SU-DHL-6 (cell line): ENCODE measurements around the gene PITPNM3.

Experiments used
- EZH2phosphoT487 ChIP-seq: fragments of 200-600 bp; sonication (generic), shearing (Covaris generic); conservative IDR thresholded peaks from 2 replicates; pipeline ENCODE4 v1.6.1; 2018; ENCODE audit warnings: mild to moderate bottlenecking, antibody characterized with exemption, low read length, moderate library complexity, mixed read lengths
- TF ChIP-seq, protein P1 (sequence below): fragments of 200-600 bp; sonication (generic); IDR thresholded peaks from one replicate; pipeline ENCODE4 v1.5.1; 2017; ENCODE audit warnings: antibody characterized with exemption, mild to moderate bottlenecking, low read length, moderate library complexity; ENCODE audit not compliant: insufficient read depth, poor library complexity, severe bottlenecking

DNA sequence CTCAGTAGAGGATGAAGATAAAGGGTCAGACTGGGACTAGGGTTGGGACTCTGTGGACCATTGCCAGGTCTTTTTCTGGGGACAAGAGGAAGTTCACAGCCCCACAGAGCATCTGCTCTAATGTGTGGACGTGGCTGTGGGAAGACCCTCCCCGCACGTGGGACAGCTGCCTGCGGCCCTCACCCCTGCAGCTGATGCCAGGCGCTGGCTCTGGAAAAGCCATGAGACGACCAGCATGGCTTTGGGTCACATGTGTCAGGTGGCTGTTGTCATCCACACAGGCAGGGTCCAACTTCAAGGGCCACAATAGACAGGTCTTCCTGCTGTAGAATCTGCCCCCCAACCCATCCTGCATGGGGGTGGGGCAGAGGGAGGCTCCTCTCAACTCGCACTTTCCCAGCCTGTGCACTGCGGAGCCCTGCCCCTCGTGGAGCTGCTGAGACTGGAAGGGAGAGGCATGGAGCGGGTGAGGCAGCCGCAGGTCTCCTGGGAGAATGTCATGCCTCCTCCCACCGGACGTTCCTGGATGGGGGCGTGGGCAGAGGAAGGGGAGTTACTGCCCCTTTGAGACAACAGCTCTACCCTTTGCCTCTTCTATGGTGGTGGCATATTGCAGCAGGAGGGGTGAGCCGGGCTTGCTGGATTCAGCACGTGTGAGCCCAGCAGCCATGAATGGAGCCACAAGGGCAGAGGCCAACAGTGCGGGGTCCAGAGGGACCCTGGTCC, 58.7 kb downstream of the PITPNM3 start:
- TF ChIP-seq, protein P1, sequence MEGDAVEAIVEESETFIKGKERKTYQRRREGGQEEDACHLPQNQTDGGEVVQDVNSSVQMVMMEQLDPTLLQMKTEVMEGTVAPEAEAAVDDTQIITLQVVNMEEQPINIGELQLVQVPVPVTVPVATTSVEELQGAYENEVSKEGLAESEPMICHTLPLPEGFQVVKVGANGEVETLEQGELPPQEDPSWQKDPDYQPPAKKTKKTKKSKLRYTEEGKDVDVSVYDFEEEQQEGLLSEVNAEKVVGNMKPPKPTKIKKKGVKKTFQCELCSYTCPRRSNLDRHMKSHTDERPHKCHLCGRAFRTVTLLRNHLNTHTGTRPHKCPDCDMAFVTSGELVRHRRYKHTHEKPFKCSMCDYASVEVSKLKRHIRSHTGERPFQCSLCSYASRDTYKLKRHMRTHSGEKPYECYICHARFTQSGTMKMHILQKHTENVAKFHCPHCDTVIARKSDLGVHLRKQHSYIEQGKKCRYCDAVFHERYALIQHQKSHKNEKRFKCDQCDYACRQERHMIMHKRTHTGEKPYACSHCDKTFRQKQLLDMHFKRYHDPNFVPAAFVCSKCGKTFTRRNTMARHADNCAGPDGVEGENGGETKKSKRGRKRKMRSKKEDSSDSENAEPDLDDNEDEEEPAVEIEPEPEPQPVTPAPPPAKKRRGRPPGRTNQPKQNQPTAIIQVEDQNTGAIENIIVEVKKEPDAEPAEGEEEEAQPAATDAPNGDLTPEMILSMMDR = no peak
- no peak for TF ChIP-seq EZH2phosphoT487
